SKM-1 (cell line): Measurements from ENCODE around the gene LEMD3.

Source experiments
- DNase-seq: peaks from one replicate; lab custom pipeline; 2025; ENCODE audit not compliant: unreplicated experiment; lab: John Stamatoyannopoulos, UW

The LEMD3 gene

GRCh38 chr12:65204886-65205525, 35.6 kb downstream of the LEMD3 start:
- no peak for DNase-seq

GRCh38 chr12:65205886-65206285, 36.5 kb downstream of the LEMD3 start:
- DNase-seq, result no peak

GRCh38 chr12:65208125-65208524, 38.7 kb downstream of the LEMD3 start:
- DNase-seq, result no peak

GRCh38 chr12:65208964-65209654, 39.7 kb downstream of the LEMD3 start:
- DNase-seq, result no peak

- DNase-seq, result peak; percentile 3
Observed at GRCh38 chr12:65209655-65210043, 40.3 kb downstream of the LEMD3 start.

GRCh38 chr12:65217086-65217485, 47.7 kb downstream of the LEMD3 start:
- no peak for DNase-seq

GRCh38 chr12:65220761-65221160, 51.4 kb downstream of the LEMD3 start:
- no peak for DNase-seq

- DNase-seq, result no peak
Observed at GRCh38 chr12:65229441-65229840, 60.1 kb downstream of the LEMD3 start.

GRCh38 chr12:65232476-65233077, 63.2 kb downstream of the LEMD3 start:
- DNase-seq, result no peak

- no peak for DNase-seq
Observed at GRCh38 chr12:65237153-65237552, 67.8 kb downstream of the LEMD3 start.

- DNase-seq, result no peak
Observed at GRCh38 chr12:65238609-65239008, 69.2 kb downstream of the LEMD3 start.

- DNase-seq, result no peak
Observed at GRCh38 chr12:65248656-65249633, 79.6 kb downstream of the LEMD3 start.

- DNase-seq, result no peak
Observed at GRCh38 chr12:65252515-65252914, 83.1 kb downstream of the LEMD3 start.

- no peak for DNase-seq
Observed at GRCh38 chr12:65257986-65258385, 88.6 kb downstream of the LEMD3 start.

GRCh38 chr12:65259501-65259900, 90.1 kb downstream of the LEMD3 start:
- no peak for DNase-seq

GRCh38 chr12:65263777-65264176, 94.4 kb downstream of the LEMD3 start:
- no peak for DNase-seq

- DNase-seq, result no peak
Observed at GRCh38 chr12:65266408-65266807, 97.0 kb downstream of the LEMD3 start.

- DNase-seq, result no peak
Observed at GRCh38 chr12:65269603-65270002, 100.2 kb downstream of the LEMD3 start.

GRCh38 chr12:65274602-65275272, 105.4 kb downstream of the LEMD3 start:
- no peak for DNase-seq

- no peak for DNase-seq
Observed at GRCh38 chr12:65275627-65276026, 106.2 kb downstream of the LEMD3 start.
